Articular chondrocyte of knee joint (primary cell): Measurements from ENCODE around the gene PTEN. TPM values are rescaled to one million over a fixed set of nuclear protein-coding genes. Genes with fewer than 3 reads are reported as not detected.

Experiments
- small RNA-seq: library from RNA; depleted of rRNA; stranded (forward); fragments of <200 nt; gene quantifications from one replicate; pipeline ENCODE3, GENCODE V24; 2012
- total RNA-seq: library from RNA; depleted of rRNA; stranded (reverse); fragments of >200 nt; gene quantifications from 2 replicates; pipeline ENCODE4 v1.2.3, GENCODE V29; 2012

PTEN gene
- 134 and 142 TPM in 2 replicates for total RNA-seq

GRCh38 chr10:87863053-87863943 is at the start of gene PTEN, which contains the start of gene KLLN:
Gene PTEN (plus strand): TSS chr10:87863625. CDS start chr10:87864470, 845 bp downstream.
Gene KLLN (minus strand): TSS chr10:87863533. CDS start chr10:87862487, 1,046 bp downstream.

GRCh38 chr10:87817609-87818504 is 45.6 kb upstream of the PTEN start, which contains the start of gene ATAD1:
Gene ATAD1 (minus strand): TSS chr10:87818226. CDS start chr10:87814599, 3,627 bp downstream.

Small RNAs within 50 kb of the gene (small RNA-seq; reads per million reads assigned to genes)
- not detected for gene RF00284
- not detected for gene RN7SL78P

Other genes with a start within 250 kb of the PTEN start
- gene PAPSS2, start 203.7 kb upstream of the PTEN start, total RNA-seq = 91.2 and 106 TPM in 2 replicates
- gene ATAD1, start 45.4 kb upstream of the PTEN start, total RNA-seq = 46.9 and 48.3 TPM in 2 replicates
- gene KLLN, start 92 bp upstream of the PTEN start, total RNA-seq = 0.39 and 0.54 TPM in 2 replicates